SK-N-SH (cell line): ENCODE measurements around the gene NOS1.

Experiments
- EP300 ChIP-seq, 2 experiments: IDR thresholded peaks; 2 replicates each; pipeline versions ENCODE4 v1.4.0 to v1.6.1; 2012; ENCODE audit warnings: borderline replicate concordance in 1 of 2, low read depth in 1 of 2, low read length in 1 of 2
- EZH2phosphoT487 ChIP-seq: fragments of 200-600 bp; sonication (generic); IDR thresholded peaks from 2 replicates; pipeline ENCODE4 v1.6.1; 2017; ENCODE audit warnings: low read depth, mixed run types, mild to moderate bottlenecking, antibody characterized with exemption, moderate library complexity, borderline replicate concordance
- FOXJ3 ChIP-seq: sonication (generic); formaldehyde crosslinking; IDR thresholded peaks from 2 replicates; pipeline ENCODE4 v1.5.1; 2020; ENCODE audit warnings: mild to moderate bottlenecking, missing genetic modification reagents
- GATA2 ChIP-seq: sonication (generic); formaldehyde crosslinking; IDR thresholded peaks from 2 replicates; pipeline ENCODE4 v1.5.0; 2020; ENCODE audit warnings: mild to moderate bottlenecking, missing genetic modification reagents
- MEF2A ChIP-seq: IDR thresholded peaks from 2 replicates; pipeline ENCODE4 v1.4.0; 2012; ENCODE audit warnings: low read depth, borderline replicate concordance
- POLR2AphosphoS5 ChIP-seq: IDR thresholded peaks from 2 replicates; pipeline ENCODE4 v1.6.1; 2012; ENCODE audit warnings: low read depth, low read length
- RCOR1 ChIP-seq: fragments of 150-350 bp; IDR thresholded peaks from 2 replicates; pipeline ENCODE4 v1.6.1; 2017; ENCODE audit warnings: antibody characterized with exemption, low read length
- RXRA ChIP-seq: IDR thresholded peaks from 2 replicates; pipeline ENCODE4 v1.4.0; 2012; ENCODE audit warnings: low read depth, mild to moderate bottlenecking, borderline replicate concordance
- SMC3 ChIP-seq: IDR thresholded peaks from 2 replicates; pipeline ENCODE4 v1.6.1; 2012; ENCODE audit warnings: low read depth, low read length, improper control_type of control experiment
- TAF1 ChIP-seq: IDR thresholded peaks from 2 replicates; pipeline ENCODE4 v1.6.1; 2012; ENCODE audit warnings: low read depth, mild to moderate bottlenecking, low read length, moderate library complexity, borderline replicate concordance
- YY1 ChIP-seq: IDR thresholded peaks from 2 replicates; pipeline ENCODE4 v1.4.0; 2012; ENCODE audit warnings: low read depth, mild to moderate bottlenecking
- TF ChIP-seq, protein P1 (sequence below): fragments of 200-600 bp; sonication (generic); IDR thresholded peaks from 2 replicates; pipeline ENCODE4 v1.6.1; 2017; ENCODE audit warnings: antibody characterized with exemption, mild to moderate bottlenecking, moderate library complexity
- TF ChIP-seq, protein P2 (sequence below): fragments of 150-350 bp; IDR thresholded peaks from 2 replicates; pipeline ENCODE4 v1.6.1; 2017; ENCODE audit warnings: antibody characterized with exemption, low read length, low read depth, borderline replicate concordance

DNA sequence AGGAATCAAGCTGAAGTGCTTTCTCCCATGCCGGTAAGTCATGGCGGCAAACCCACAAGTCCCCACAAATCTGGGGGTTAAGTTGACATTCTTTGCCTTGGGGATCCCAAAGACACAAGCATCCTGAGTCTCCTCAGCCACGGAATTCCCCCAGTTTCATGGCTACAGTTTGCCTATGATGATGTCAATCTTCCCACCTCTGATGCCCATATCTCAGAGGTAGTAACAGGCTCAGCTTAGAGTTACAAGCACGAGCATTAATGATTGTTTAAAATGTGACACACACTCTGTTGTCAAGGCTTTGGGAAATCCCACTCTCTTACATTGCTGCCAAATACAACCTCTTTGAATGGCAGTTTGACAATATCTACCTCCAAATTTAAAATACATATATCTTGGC lies 22.3 kb downstream of the NOS1 start:
- TF ChIP-seq, protein P1, sequence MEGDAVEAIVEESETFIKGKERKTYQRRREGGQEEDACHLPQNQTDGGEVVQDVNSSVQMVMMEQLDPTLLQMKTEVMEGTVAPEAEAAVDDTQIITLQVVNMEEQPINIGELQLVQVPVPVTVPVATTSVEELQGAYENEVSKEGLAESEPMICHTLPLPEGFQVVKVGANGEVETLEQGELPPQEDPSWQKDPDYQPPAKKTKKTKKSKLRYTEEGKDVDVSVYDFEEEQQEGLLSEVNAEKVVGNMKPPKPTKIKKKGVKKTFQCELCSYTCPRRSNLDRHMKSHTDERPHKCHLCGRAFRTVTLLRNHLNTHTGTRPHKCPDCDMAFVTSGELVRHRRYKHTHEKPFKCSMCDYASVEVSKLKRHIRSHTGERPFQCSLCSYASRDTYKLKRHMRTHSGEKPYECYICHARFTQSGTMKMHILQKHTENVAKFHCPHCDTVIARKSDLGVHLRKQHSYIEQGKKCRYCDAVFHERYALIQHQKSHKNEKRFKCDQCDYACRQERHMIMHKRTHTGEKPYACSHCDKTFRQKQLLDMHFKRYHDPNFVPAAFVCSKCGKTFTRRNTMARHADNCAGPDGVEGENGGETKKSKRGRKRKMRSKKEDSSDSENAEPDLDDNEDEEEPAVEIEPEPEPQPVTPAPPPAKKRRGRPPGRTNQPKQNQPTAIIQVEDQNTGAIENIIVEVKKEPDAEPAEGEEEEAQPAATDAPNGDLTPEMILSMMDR, result no peak
- TF ChIP-seq MEF2A (no peak), SMC3 (no peak), GATA2 (no peak), RCOR1 (no peak), YY1 (no peak), TAF1 (no peak), FOXJ3 (no peak), POLR2AphosphoS5 (no peak), RXRA (no peak), EZH2phosphoT487 (no peak), EP300 (IDR thresholded peaks at IDR 0.05; ENCODE audit: borderline replicate concordance in 1 of 2, low read depth in 1 of 2, low read length in 1 of 2) (no peak)
- TF ChIP-seq, protein P2, sequence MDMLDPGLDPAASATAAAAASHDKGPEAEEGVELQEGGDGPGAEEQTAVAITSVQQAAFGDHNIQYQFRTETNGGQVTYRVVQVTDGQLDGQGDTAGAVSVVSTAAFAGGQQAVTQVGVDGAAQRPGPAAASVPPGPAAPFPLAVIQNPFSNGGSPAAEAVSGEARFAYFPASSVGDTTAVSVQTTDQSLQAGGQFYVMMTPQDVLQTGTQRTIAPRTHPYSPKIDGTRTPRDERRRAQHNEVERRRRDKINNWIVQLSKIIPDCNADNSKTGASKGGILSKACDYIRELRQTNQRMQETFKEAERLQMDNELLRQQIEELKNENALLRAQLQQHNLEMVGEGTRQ, result no peak
